H9 (cell line): Measurements from ENCODE around the gene ANKRD27. TPM values are rescaled to one million over a fixed set of nuclear protein-coding genes. Genes with fewer than 3 reads are reported as not detected.

Source experiments
- DNase-seq: peaks from one replicate; pipeline ENCODE4 v3.0.0-alpha.2; 2017
- H2AFZ ChIP-seq: one replicate; pipeline ENCODE4 v1.6.1; 2013; ENCODE audit warnings: mild to moderate bottlenecking, low read length, control low read depth, moderate library complexity
- H2AK5ac ChIP-seq: 2 replicates; pipeline ENCODE4 v1.6.1; 2013; ENCODE audit warnings: low read length, control low read depth, mixed read lengths; ENCODE audit not compliant: insufficient read length
- H2BK120ac ChIP-seq: one replicate; pipeline ENCODE4 v1.6.1; 2013; ENCODE audit warnings: low read depth, mild to moderate bottlenecking, low read length, control low read depth, inconsistent platforms; ENCODE audit not compliant: poor library complexity, severe bottlenecking
- H2BK12ac ChIP-seq: 2 replicates; pipeline ENCODE4 v1.6.1; 2013; ENCODE audit warnings: low read length, control low read depth, mixed read lengths, low read depth; ENCODE audit not compliant: insufficient read length
- H2BK15ac ChIP-seq: 2 replicates; pipeline ENCODE4 v1.6.1; 2013; ENCODE audit warnings: low read depth, low read length, control low read depth
- H2BK20ac ChIP-seq: one replicate; pipeline ENCODE4 v1.6.1; 2013; ENCODE audit warnings: low read depth, mild to moderate bottlenecking, low read length, control low read depth, inconsistent platforms; ENCODE audit not compliant: poor library complexity, severe bottlenecking
- H2BK5ac ChIP-seq: 2 replicates; pipeline ENCODE4 v1.6.1; 2013; ENCODE audit warnings: low read length, control low read depth, mixed read lengths; ENCODE audit not compliant: insufficient read length
- H3K14ac ChIP-seq: 2 replicates; pipeline ENCODE4 v1.6.1; 2013; ENCODE audit warnings: low read length, control low read depth; ENCODE audit not compliant: insufficient read depth
- H3K18ac ChIP-seq: 2 replicates; pipeline ENCODE4 v1.6.1; 2013; ENCODE audit warnings: low read depth, mild to moderate bottlenecking, mixed read lengths, low read length, control low read depth; ENCODE audit not compliant: insufficient read length
- H3K23ac ChIP-seq: 2 replicates; pipeline ENCODE4 v1.6.1; 2013; ENCODE audit warnings: low read length, control low read depth, mixed read lengths, low read depth; ENCODE audit not compliant: insufficient read length
- H3K23me2 ChIP-seq: 2 replicates; pipeline ENCODE4 v1.6.1; 2013; ENCODE audit warnings: low read depth, mild to moderate bottlenecking, mixed read lengths, low read length, control low read depth; ENCODE audit not compliant: insufficient read length, poor library complexity, severe bottlenecking
- H3K27ac ChIP-seq: 2 replicates; pipeline ENCODE4 v1.5.1; 2013; ENCODE audit warnings: low read length, control low read depth, mixed read lengths, low read depth; ENCODE audit not compliant: insufficient read length
- H3K27me3 ChIP-seq: 2 replicates; pipeline ENCODE4 v1.6.1; 2013; ENCODE audit warnings: low read length, control low read depth, inconsistent platforms; ENCODE audit not compliant: insufficient read depth
- H3K4ac ChIP-seq: 2 replicates; pipeline ENCODE4 v1.6.1; 2013; ENCODE audit warnings: low read depth, mild to moderate bottlenecking, control low read depth, inconsistent platforms, low read length, moderate library complexity
- H3K4me1 ChIP-seq: 2 replicates; pipeline ENCODE4 v1.6.1; 2013; ENCODE audit warnings: low read length, control low read depth, inconsistent platforms; ENCODE audit not compliant: insufficient read depth
- H3K4me2 ChIP-seq: 2 replicates; pipeline ENCODE4 v1.6.1; 2013; ENCODE audit warnings: low read length, control low read depth, mixed read lengths; ENCODE audit not compliant: insufficient read length, insufficient read depth
- H3K56ac ChIP-seq: 2 replicates; pipeline ENCODE4 v1.6.1; 2013; ENCODE audit warnings: low read depth, mild to moderate bottlenecking, mixed read lengths, low read length, control low read depth; ENCODE audit not compliant: insufficient read length
- H3K79me1 ChIP-seq: 2 replicates; pipeline ENCODE4 v1.6.1; 2013; ENCODE audit warnings: low read depth, mild to moderate bottlenecking, moderate library complexity, low read length, control low read depth, inconsistent platforms; ENCODE audit not compliant: insufficient read depth, poor library complexity, severe bottlenecking
- H3K79me2 ChIP-seq: 2 replicates; pipeline ENCODE4 v1.6.1; 2013; ENCODE audit warnings: low read length, control low read depth, inconsistent platforms; ENCODE audit not compliant: insufficient read depth
- H3K9ac ChIP-seq: 2 replicates; pipeline ENCODE4 v1.6.1; 2013; ENCODE audit warnings: low read length, control low read depth, mixed read lengths; ENCODE audit not compliant: insufficient read length; ENCODE audit errors: extremely low read depth
- H3K9me3 ChIP-seq: one replicate; pipeline ENCODE4 v1.6.1; 2013; ENCODE audit warnings: low read depth, low read length, inconsistent platforms; ENCODE audit not compliant: control insufficient read depth
- H3T11ph ChIP-seq: one replicate; pipeline ENCODE4 v1.6.1; 2013; ENCODE audit warnings: mild to moderate bottlenecking, low read length, control low read depth, inconsistent platforms
- H4K20me1 ChIP-seq: one replicate; pipeline ENCODE4 v1.6.1; 2013; ENCODE audit not compliant: control insufficient read depth, insufficient read length, insufficient read depth
- H4K5ac ChIP-seq: 2 replicates; pipeline ENCODE4 v1.6.1; 2013; ENCODE audit warnings: low read depth, mild to moderate bottlenecking, mixed read lengths, low read length, control low read depth; ENCODE audit not compliant: insufficient read length
- H4K8ac ChIP-seq: replicated peaks from 2 replicates; pipeline ENCODE4 v1.6.1; 2013; ENCODE audit warnings: low read length, control low read depth, mixed read lengths, low read depth; ENCODE audit not compliant: insufficient read length
- H4K91ac ChIP-seq: 2 replicates; pipeline ENCODE4 v1.6.1; 2013; ENCODE audit warnings: low read depth, mild to moderate bottlenecking, moderate library complexity, mixed read lengths, low read length, control low read depth; ENCODE audit not compliant: insufficient read length
- H3K27ac Mint-ChIP-seq, 3 experiments: 2 replicates in 2 of 3; 3 replicates in 1 of 3; pipeline ENCODE4 v1.8.0; 2020 to 2021; ENCODE audit warnings: mixed read lengths in 3 of 3, mild to moderate bottlenecking in 1 of 3, moderate library complexity in 1 of 3
- H3K27me3 Mint-ChIP-seq: 2 replicates; pipeline ENCODE4 v1.8.0; 2021; ENCODE audit warnings: low read depth, mild to moderate bottlenecking, moderate library complexity, mixed read lengths
- H3K36me3 Mint-ChIP-seq, 3 experiments: 2 replicates in 2 of 3; 3 replicates in 1 of 3; pipeline ENCODE4 v1.8.0; 2020 to 2021; ENCODE audit warnings: low read depth in 3 of 3, mixed read lengths in 3 of 3; ENCODE audit not compliant: insufficient read depth in 1 of 3
- H3K4me1 Mint-ChIP-seq, 2 experiments: 2 replicates each; pipeline ENCODE4 v1.8.0; 2020; ENCODE audit warnings: mixed read lengths in 2 of 2
- H3K4me3 Mint-ChIP-seq, 2 experiments: 2 replicates in 1 of 2; 3 replicates in 1 of 2; pipeline ENCODE4 v1.8.0; 2020 to 2021; ENCODE audit warnings: mild to moderate bottlenecking in 2 of 2, mixed read lengths in 2 of 2, moderate library complexity in 1 of 2
- H3K9me3 Mint-ChIP-seq, 2 experiments: 2 replicates in 1 of 2; 3 replicates in 1 of 2; pipeline ENCODE4 v1.8.0; 2020; ENCODE audit warnings: mild to moderate bottlenecking in 2 of 2, mixed read lengths in 2 of 2, moderate library complexity in 1 of 2
- WGBS: extraction: QIAGEN DNeasy Blood & Tissue Kit; methylation state at CpG from one replicate; pipeline ENCODE4 v1.1.7; 2013; ENCODE audit warnings: missing lambda C conversion rate, low lambda C conversion rate, mixed read lengths; ENCODE audit not compliant: insufficient read length; ENCODE audit errors: extremely low coverage; 5-methylcytosine and 5-hydroxymethylcytosine counted together
- total RNA-seq: library from RNA; stranded (reverse); gene quantifications from 2 replicates; pipeline ENCODE4 v1.2.1, GENCODE V29; 2021
- TF ChIP-seq, protein P1 (sequence below): fragments of 200-600 bp; sonication (generic); conservative IDR thresholded peaks from 3 replicates; pipeline ENCODE4 v1.8.0; 2021; ENCODE audit warnings: antibody characterized with exemption, mild to moderate bottlenecking

The ANKRD27 gene
- total RNA-seq, 1 experiment from 2014 or later = 40.7 TPM

DNA sequence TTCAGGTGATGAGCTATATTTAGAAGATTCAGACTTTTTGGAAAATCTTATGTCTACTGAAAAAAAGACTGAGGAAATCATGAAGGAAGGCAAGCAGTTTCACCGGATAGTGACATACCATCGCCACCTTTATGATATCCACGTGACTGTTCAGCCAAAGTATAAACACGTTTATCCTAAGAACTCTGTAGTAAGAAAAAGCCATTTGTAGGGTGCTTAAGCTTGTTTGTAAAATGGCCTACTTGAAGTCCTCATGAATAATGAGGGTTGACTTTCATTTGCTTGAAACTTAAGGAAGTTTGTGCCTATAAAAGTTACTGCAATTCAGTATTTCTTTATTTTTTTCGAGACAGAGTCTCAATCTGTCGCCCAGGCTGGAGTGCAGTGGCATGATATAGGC is 36.8 kb upstream of the ANKRD27 start:
- H3K9ac ChIP-seq = no peak overlapping the region
- H3K4ac ChIP-seq = no peak overlapping the region
- no peak overlapping the region for H4K91ac ChIP-seq
- no peaks in the 10 kb centered on the region for H3K79me2 ChIP-seq
- Mint-ChIP-seq H3K27ac (no peak overlapping the region), H3K4me3 (no peak overlapping the region), H3K9me3 (no peaks in the 10 kb centered on the region), H3K27me3 (no peaks in the 10 kb centered on the region), H3K36me3 (peaks cover 0 to 9% (median 3%) of the 10 kb centered on the region in 3 experiments; a peak in 4 of 7 replicates), H3K4me1 (0 out of 4 replicates have a peak, but pooled peaks cover 0 to 2% of the 10 kb centered on the region in 2 experiments)
- no peak overlapping the region for H2AFZ ChIP-seq
- H3K23ac ChIP-seq = no peak overlapping the region
- H3T11ph ChIP-seq = no peak overlapping the region
- no peak overlapping the region for H3K4me2 ChIP-seq
- H3K79me1 ChIP-seq = no peaks in the 10 kb centered on the region
- no peak overlapping the region for H2BK15ac ChIP-seq
- H3K56ac ChIP-seq = no peak overlapping the region
- no peak for DNase-seq
- H2BK5ac ChIP-seq = no peak overlapping the region
- no peak overlapping the region for H2BK120ac ChIP-seq
- H3K27me3 ChIP-seq = no peaks in the 10 kb centered on the region
- no peak overlapping the region for H2AK5ac ChIP-seq
- H4K20me1 ChIP-seq = no peaks in the 10 kb centered on the region
- no peak overlapping the region for H3K18ac ChIP-seq
- no peak overlapping the region for H4K5ac ChIP-seq
- no peaks in the 10 kb centered on the region for H3K9me3 ChIP-seq
- H3K4me1 ChIP-seq = no peaks in the 10 kb centered on the region
- TF ChIP-seq, protein P1, sequence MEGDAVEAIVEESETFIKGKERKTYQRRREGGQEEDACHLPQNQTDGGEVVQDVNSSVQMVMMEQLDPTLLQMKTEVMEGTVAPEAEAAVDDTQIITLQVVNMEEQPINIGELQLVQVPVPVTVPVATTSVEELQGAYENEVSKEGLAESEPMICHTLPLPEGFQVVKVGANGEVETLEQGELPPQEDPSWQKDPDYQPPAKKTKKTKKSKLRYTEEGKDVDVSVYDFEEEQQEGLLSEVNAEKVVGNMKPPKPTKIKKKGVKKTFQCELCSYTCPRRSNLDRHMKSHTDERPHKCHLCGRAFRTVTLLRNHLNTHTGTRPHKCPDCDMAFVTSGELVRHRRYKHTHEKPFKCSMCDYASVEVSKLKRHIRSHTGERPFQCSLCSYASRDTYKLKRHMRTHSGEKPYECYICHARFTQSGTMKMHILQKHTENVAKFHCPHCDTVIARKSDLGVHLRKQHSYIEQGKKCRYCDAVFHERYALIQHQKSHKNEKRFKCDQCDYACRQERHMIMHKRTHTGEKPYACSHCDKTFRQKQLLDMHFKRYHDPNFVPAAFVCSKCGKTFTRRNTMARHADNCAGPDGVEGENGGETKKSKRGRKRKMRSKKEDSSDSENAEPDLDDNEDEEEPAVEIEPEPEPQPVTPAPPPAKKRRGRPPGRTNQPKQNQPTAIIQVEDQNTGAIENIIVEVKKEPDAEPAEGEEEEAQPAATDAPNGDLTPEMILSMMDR = no peak
- H2BK12ac ChIP-seq = no peak overlapping the region
- no peak overlapping the region for H3K14ac ChIP-seq
- no peak overlapping the region for H2BK20ac ChIP-seq
- no peaks in the 10 kb centered on the region for H3K23me2 ChIP-seq
- no peak overlapping the region for H3K27ac ChIP-seq
- no peak overlapping the region for H4K8ac ChIP-seq
- WGBS = no CpG with 5 or more reads among the region's 6 CpGs
